Measurements from ENCODE around the gene CARD9.

DNA sequence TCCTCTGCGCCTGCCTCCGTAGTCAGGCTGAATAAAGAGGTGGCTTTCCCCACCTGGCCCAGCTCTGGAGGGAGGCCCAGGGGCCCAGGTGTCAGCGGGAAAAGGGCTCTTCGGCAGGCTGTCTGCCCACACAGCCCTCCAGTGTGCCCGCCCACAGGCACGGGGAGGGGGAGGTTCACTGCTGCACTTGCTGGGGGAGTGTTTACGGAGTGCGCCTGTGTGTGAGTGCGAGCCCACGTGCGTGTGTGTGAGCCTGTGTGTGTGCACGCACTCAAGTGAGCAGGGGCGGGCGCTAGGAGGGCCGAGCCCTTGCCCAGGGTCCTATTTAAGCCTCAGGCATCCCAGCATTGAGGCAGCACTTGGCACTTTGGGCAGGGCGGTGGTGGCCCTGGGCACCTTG is 20.8 kb downstream of the CARD9 start:
- TF ChIP-seq, protein P1, sequence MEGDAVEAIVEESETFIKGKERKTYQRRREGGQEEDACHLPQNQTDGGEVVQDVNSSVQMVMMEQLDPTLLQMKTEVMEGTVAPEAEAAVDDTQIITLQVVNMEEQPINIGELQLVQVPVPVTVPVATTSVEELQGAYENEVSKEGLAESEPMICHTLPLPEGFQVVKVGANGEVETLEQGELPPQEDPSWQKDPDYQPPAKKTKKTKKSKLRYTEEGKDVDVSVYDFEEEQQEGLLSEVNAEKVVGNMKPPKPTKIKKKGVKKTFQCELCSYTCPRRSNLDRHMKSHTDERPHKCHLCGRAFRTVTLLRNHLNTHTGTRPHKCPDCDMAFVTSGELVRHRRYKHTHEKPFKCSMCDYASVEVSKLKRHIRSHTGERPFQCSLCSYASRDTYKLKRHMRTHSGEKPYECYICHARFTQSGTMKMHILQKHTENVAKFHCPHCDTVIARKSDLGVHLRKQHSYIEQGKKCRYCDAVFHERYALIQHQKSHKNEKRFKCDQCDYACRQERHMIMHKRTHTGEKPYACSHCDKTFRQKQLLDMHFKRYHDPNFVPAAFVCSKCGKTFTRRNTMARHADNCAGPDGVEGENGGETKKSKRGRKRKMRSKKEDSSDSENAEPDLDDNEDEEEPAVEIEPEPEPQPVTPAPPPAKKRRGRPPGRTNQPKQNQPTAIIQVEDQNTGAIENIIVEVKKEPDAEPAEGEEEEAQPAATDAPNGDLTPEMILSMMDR (IDR thresholded peaks at IDR 0.05; ENCODE audit: low read depth, low read length, poor library complexity, severe bottlenecking), result no peak
- TF ChIP-seq EZH2phosphoT487 (IDR thresholded peaks at IDR 0.05; ENCODE audit: borderline replicate concordance, low read length), result no peak

All from DOHH2 (cell line).